Measurements from ENCODE around the gene UBXN2A.

Gene UBXN2A

DNA sequence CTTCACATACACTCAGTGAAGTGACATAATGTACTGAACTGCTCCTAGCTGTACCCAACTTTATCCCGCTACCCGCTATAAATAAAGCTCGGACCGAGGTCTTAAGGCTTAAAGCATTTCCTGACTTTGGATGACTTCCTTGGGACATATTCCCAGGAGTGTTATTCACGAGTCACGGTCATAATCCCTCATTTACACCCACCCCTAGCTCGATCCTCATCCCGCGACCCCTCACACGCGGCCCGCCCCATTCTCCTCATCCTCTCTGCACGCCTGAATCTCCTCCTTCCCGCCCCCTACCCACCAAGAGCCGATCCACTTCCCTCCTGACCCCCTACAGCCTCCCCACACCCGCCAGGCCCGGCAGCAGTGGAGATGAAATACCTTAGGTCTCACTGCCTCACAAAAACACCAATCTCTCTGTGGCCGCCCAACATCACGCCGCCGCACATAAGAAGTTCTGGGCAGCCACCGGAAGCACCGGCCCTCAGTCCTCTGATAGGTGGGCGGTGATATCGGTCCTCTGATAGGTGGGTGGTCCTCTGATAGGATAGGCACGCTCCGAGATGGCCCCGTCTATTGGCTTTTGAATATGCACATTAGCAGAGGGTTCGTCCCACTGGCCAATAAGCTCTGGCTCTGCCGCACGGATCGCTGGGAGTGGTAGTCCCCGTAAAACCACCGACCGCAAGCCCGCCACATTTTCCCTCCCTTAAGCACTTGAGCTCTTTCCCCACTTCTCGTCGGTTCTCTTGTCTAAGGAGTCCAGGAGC lies 106.9 kb downstream of the UBXN2A start, which contains the start of gene WDCP:
TSS of gene WDCP (minus strand) at position 462 of the 773 bp plus-strand sequence. CDS start 7,897 bp downstream, outside the sequence.
- peak; percentile 99 for DNase-seq

DNA sequence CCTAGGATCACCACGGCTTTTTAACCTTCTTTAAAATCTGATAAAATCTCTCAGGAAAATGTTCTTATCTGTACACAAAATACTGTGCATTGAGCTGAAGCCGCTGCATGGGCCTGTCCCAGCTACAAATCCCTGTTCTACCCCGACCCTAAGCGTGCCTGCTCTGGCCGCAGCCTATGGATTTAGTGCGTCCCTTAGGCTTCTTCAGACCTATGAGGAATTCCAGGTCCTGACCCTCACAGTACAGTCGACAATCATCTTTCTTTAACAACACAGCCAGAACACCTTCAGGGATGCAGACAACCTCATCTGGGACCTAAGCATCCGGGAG lies 107.4 kb downstream of the UBXN2A start:
- no peak for DNase-seq

DNA sequence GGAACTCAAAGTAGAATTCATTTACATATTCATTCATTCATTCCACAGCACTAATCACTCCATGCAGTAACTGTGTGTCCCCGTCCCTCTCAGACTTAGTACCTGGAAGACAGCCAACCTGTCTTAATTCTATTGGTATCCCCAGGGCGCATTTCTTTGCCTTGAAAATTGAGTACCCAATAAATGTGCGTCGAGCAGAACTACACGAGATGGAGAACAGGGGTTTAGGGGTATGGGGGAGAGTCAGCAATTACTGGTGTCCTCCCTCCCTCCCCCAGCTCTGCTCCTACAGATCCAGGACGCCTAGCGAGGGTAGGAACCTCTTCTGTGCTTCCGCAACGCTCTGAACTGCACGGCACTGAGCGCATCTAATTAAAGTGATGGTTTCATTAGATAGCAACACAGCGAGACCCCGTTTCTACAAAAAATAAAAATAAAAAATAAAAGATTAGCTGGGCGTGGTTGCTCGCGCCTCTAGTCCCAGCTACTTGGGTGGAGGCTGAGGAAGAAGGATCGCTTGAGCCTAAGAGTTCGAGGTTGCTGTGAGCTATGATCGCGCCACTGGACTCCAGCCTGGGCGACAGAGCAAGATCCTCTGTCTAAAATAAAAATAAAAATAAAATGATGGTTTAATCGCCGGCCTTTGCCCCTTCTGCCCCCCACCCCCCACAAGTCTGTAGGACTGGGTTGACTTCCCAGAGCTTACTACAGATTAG lies 108.7 kb downstream of the UBXN2A start:
- no peak for DNase-seq

DNA sequence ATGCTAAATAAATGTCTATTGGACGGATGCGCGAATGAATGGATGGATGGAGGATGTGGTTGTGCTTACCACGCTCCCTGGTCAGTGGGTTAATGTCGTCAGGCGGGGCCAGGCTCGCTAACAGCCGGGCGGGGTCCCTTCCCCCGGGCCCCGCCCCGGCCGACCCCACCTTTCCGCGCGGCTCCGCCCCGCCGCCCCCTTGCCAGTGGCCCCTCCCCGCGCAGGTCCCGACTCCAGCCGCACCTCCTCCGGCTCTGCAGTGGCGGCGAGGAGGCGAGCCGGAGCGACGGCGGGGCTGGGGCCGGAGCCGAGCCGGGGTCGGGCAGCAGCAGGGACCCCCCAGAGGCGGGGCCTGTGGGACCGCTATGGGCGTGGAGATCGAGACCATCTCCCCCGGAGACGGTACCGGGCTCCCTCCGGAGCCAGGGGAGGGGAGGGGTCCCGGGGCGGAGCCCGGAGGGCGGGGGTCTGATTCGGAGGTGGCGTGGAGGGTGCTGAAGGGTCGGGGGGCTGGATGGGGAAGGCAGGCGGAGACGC lies 109.3 kb downstream of the UBXN2A start, which contains the start of gene FKBP1B:
TSS of gene FKBP1B (plus strand) at position 257 of the 537 bp plus-strand sequence. CDS start at position 366, 109 bp downstream.
- no peak for DNase-seq

DNA sequence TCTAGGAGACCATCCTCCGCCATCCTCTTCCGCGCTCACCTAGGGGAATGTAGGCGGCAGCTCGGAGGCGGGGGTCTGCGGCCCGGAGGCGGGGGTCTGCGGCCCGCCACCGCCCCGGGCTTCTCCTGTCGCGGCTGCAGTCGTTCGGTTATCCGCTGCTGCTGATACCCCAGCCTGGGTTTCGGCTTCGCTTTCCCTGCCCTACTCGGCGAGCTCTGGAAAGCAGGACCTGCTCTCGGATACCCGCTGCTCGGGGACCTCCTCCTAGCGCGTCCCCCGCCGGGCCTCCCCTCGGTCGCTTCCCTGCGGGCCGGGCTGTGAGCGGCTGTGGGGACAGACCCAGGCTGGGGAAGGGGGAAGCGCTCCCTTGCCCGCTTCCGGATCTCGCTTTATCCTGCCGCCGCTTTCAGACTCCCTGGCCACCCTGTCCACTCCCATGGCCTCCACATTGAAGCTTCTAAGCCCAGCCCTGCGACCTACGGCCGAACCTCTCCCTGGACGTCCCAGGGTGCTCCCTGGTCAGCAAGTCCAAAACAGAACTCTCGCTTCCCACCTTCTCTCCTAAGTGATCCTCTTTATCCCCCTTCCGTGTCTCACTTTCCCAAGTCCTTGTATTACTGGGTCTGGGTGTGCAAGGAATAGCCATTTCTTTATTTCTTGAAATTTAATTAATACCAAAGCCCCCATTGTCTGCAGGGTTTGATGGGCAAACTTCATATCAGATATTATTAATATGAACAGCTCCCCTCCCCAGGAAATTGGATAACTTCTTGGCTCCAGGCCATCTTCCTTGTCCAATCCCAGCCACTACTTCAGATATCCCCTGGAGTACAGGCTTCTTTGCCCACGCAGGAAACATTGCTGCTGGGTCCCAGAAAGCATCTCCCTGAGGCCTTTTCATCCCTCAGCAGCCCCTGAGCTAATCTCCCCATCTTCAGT lies 110.0 kb downstream of the UBXN2A start:
- DNase-seq: no peak

DNA sequence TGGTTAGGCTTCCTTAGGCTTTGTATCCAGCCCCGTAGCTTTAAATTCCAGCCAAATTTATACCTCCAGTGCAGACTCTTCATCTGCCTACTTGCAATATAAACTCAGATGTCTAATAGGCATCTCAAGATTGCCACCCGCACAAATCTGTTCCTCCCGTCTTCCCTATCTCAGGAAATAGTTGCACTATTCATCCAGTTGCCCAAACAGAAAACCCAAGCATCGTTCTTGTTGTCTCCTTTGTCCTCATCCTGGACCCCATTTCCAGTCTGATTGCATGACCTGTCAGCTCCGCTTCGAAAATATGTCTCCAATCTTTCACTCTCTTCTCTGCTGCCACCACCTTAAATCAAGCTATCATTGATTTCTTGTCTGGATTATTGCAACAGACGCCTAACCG lies 111.6 kb downstream of the UBXN2A start:
- DNase-seq: no peak

DNA sequence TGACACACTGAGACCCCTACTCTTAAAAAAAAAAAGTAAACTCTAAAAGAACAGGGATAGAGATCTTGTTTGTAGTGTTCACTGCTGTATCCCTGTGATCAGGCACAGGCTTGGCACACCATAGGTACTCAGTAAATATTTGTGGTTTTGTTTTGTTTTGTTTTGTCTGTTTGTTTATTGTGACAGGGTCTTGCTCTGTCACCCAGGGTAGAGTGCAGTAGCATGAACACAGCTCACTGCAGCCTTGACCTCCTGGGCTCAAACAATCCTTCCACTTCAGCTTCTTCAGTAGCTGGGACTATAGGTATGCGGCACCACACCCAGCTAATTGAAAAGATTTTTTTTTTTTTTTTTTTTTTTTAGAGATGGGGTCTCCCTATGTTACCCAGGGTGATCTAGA lies 112.7 kb downstream of the UBXN2A start:
- no peak for DNase-seq
